ENCODE data around the gene PCDH18. TPM values are rescaled to one million over a fixed set of nuclear protein-coding genes. Genes with fewer than 3 reads are reported as not detected.

PCDH18 gene
- total RNA-seq, 1 experiment from 2014 or later, result 0.15 TPM

- ChIA-PET POLR2A (ENCODE audit: unreplicated experiment) (no interaction called here), CTCF (no interaction called here)
- H3K27me3 ChIP-seq (ENCODE audit: insufficient read depth, low read depth), result no peaks in the 10 kb centered on the region
- H3K4me3 ChIP-seq, result peak overlapping the region; percentile 36; the same call in 1 of the 2 replicates
- TF ChIP-seq CTCF (conservative IDR thresholded peaks at IDR 0.05), result no peak
- no peak for TF ChIP-seq EZH2 (IDR thresholded peaks at IDR 0.05; ENCODE audit: low read depth)
- intact Hi-C loops (cut with micrococcal nuclease; ENCODE audit: unreplicated experiment), result no loop called here
- no peaks in the 10 kb centered on the region for H3K36me3 ChIP-seq (ENCODE audit: low read depth)
- no peaks in the 10 kb centered on the region for H3F3A ChIP-seq (ENCODE audit: insufficient read depth, low read depth)
- no peak overlapping the region for H2AFZ ChIP-seq
- H3K79me2 ChIP-seq (ENCODE audit: low read depth), result no peaks in the 10 kb centered on the region
- H3K4me1 ChIP-seq (replicated peaks; ENCODE audit: insufficient read depth), result no peaks in the 10 kb centered on the region
- H4K20me1 ChIP-seq (ENCODE audit: insufficient read depth), result no peaks in the 10 kb centered on the region
- no peak for DNase-seq
- no peaks in the 10 kb centered on the region for H3K9me3 ChIP-seq (ENCODE audit: insufficient read depth, low read depth)
- H3K27ac ChIP-seq, result no peak overlapping the region
- H3K9me2 ChIP-seq (ENCODE audit: insufficient read depth), result no peaks in the 10 kb centered on the region
- BruUV-seq (replicated peaks), result no TSS peak
- H3K4me2 ChIP-seq, result peak overlapping the region; percentile 63
Observed at GRCh38 chr4:137532869-137533236, 559 bp upstream of the PCDH18 start.

- Histone ChIP-seq H3K27me3 (ENCODE audit: insufficient read depth, low read depth) (no peaks in the 10 kb centered on the region), H3K4me3 (no peak overlapping the region), H3K4me1 (replicated peaks; ENCODE audit: insufficient read depth) (no peaks in the 10 kb centered on the region), H3K27ac (no peak overlapping the region), H3K36me3 (ENCODE audit: low read depth) (no peaks in the 10 kb centered on the region), H3K4me2 (peak overlapping the region; percentile 63), H2AFZ (peak overlapping the region; percentile 68; the same call in 1 of the 2 replicates), H3K9me3 (ENCODE audit: insufficient read depth, low read depth) (no peaks in the 10 kb centered on the region), H3F3A (ENCODE audit: insufficient read depth, low read depth) (no peaks in the 10 kb centered on the region), H4K20me1 (ENCODE audit: insufficient read depth) (no peaks in the 10 kb centered on the region), H3K9me2 (ENCODE audit: insufficient read depth) (no peaks in the 10 kb centered on the region), H3K79me2 (ENCODE audit: low read depth) (no peaks in the 10 kb centered on the region)
- BruUV-seq (replicated peaks), result no TSS peak
- CTCF ChIA-PET, result no interaction called here
- intact Hi-C loops (cut with micrococcal nuclease; ENCODE audit: unreplicated experiment), result no loop called here
- no peak for DNase-seq
- TF ChIP-seq EZH2 (IDR thresholded peaks at IDR 0.05; ENCODE audit: low read depth), result no peak
- TF ChIP-seq CTCF (conservative IDR thresholded peaks at IDR 0.05), result no peak
- POLR2A ChIA-PET (ENCODE audit: unreplicated experiment), result no interaction called here
Observed at GRCh38 chr4:137531168-137531985, 917 bp downstream of the PCDH18 start.

GRCh38 chr4:137530176-137530575 is 2.1 kb downstream of the PCDH18 start:
- Histone ChIP-seq H3K79me2 (ENCODE audit: low read depth) (no peaks in the 10 kb centered on the region), H3K9me3 (ENCODE audit: insufficient read depth, low read depth) (no peaks in the 10 kb centered on the region), H3K27me3 (ENCODE audit: insufficient read depth, low read depth) (no peaks in the 10 kb centered on the region), H4K20me1 (ENCODE audit: insufficient read depth) (no peaks in the 10 kb centered on the region), H2AFZ (no peak overlapping the region), H3K4me2 (no peak overlapping the region), H3K4me3 (no peak overlapping the region), H3K9me2 (ENCODE audit: insufficient read depth) (no peaks in the 10 kb centered on the region), H3K27ac (no peak overlapping the region), H3K36me3 (ENCODE audit: low read depth) (no peaks in the 10 kb centered on the region), H3K4me1 (replicated peaks; ENCODE audit: insufficient read depth) (no peaks in the 10 kb centered on the region), H3F3A (ENCODE audit: insufficient read depth, low read depth) (no peaks in the 10 kb centered on the region)
- DNase-seq, result no peak
- CTCF ChIA-PET, result no interaction called here
- no TSS peak for BruUV-seq (replicated peaks)
- POLR2A ChIA-PET (ENCODE audit: unreplicated experiment), result no interaction called here
- no peak for TF ChIP-seq EZH2 (IDR thresholded peaks at IDR 0.05; ENCODE audit: low read depth)
- no peak for TF ChIP-seq CTCF (conservative IDR thresholded peaks at IDR 0.05)
- intact Hi-C loops (cut with micrococcal nuclease; ENCODE audit: unreplicated experiment), result no loop called here

Data from PC-9 (cell line).